Left ventricle myocardium inferior (tissue), 1 donor: Measurements from ENCODE around the gene PLSCR3. TPM values are rescaled to one million over a fixed set of nuclear protein-coding genes. Genes with fewer than 3 reads are reported as not detected.

Experiments used
- DNase-seq: peaks from one replicate; pipeline ENCODE4 v3.0.0-alpha.2; 2020
- H3K27ac ChIP-seq: fragments of 200-600 bp; replicated peaks from 2 replicates; pipeline ENCODE4 v1.8.0; 2021
- H3K27me3 ChIP-seq: fragments of 200-600 bp; 2 replicates; pipeline ENCODE4 v1.8.0; 2021; ENCODE audit warnings: low read depth
- H3K36me3 ChIP-seq: fragments of 200-600 bp; 2 replicates; pipeline ENCODE4 v1.8.0; 2021
- H3K4me1 ChIP-seq: fragments of 200-600 bp; 2 replicates; pipeline ENCODE4 v1.8.0; 2021
- H3K4me3 ChIP-seq: fragments of 200-600 bp; 2 replicates; pipeline ENCODE4 v1.8.0; 2021; ENCODE audit warnings: mild to moderate bottlenecking, moderate library complexity
- H3K9me3 ChIP-seq: fragments of 200-600 bp; replicated peaks from 2 replicates; pipeline ENCODE4 v1.8.0; 2021
- CTCF ChIP-seq: fragments of 200-600 bp; IDR thresholded peaks from 2 replicates; pipeline ENCODE4 v1.8.0; 2021; ENCODE audit warnings: antibody characterized with exemption, mild to moderate bottlenecking, borderline replicate concordance
- intact Hi-C: fragments of 100-400 bp; cut with micrococcal nuclease; formaldehyde crosslinking; loops from one replicate; pipeline ENCODE4 v1.11.0; 2022
- total RNA-seq: library from RNA; stranded (reverse); fragmentation: NEBNext Ultra II Directional; extraction: Animal tissue kit (Norgen Biotek cat#: 25700); gene quantifications from one replicate; pipeline ENCODE4 v1.2.1, GENCODE V29; 2021
- donor health status: DM: no; HTN: yes; CAD: no; lungs with severe emphysema.

PLSCR3 gene
- total RNA-seq, 1 donor from 2014 or later: 20.1 TPM

- TF ChIP-seq CTCF: no peak
- no peak for DNase-seq
- H3K4me1 ChIP-seq: no peaks in the 10 kb centered on the region
- no peak overlapping the region for H3K27ac ChIP-seq
- no peaks in the 10 kb centered on the region for H3K9me3 ChIP-seq
- intact Hi-C loops: no loop called here
- H3K27me3 ChIP-seq: no peaks in the 10 kb centered on the region
- H3K4me3 ChIP-seq: no peak overlapping the region
- no peaks in the 10 kb centered on the region for H3K36me3 ChIP-seq
These were observed 22.8 kb upstream of the PLSCR3 start for GRCh38 chr17:7417056-7417655.

- no peak for DNase-seq
- TF ChIP-seq CTCF: no peak
- no peak overlapping the region for H3K27ac ChIP-seq
These were observed 22.0 kb upstream of the PLSCR3 start for GRCh38 chr17:7416323-7416722.

GRCh38 chr17:7415784-7416183 lies 21.5 kb upstream of the PLSCR3 start:
- intact Hi-C loops: no loop called here
- Histone ChIP-seq H3K4me1 (no peaks in the 10 kb centered on the region), H3K9me3 (no peaks in the 10 kb centered on the region), H3K4me3 (no peak overlapping the region), H3K27me3 (no peaks in the 10 kb centered on the region), H3K27ac (no peak overlapping the region), H3K36me3 (no peaks in the 10 kb centered on the region)
- TF ChIP-seq CTCF: no peak
- DNase-seq: no peak

More at GRCh38 chr17:7416323-7416722, 22.0 kb upstream of the PLSCR3 start:
- intact Hi-C loops: no loop called here
- Histone ChIP-seq H3K9me3 (no peaks in the 10 kb centered on the region), H3K27me3 (no peaks in the 10 kb centered on the region), H3K4me1 (no peaks in the 10 kb centered on the region), H3K4me3 (no peak overlapping the region), H3K36me3 (no peaks in the 10 kb centered on the region)

GRCh38 chr17:7414837-7415236 lies 20.5 kb upstream of the PLSCR3 start:
- Histone ChIP-seq H3K36me3 (no peaks in the 10 kb centered on the region), H3K27me3 (no peaks in the 10 kb centered on the region), H3K27ac (no peak overlapping the region), H3K9me3 (no peaks in the 10 kb centered on the region), H3K4me1 (no peaks in the 10 kb centered on the region), H3K4me3 (no peak overlapping the region)
- TF ChIP-seq CTCF: no peak
- intact Hi-C loops: no loop called here
- DNase-seq: no peak

- TF ChIP-seq CTCF: no peak
- Histone ChIP-seq H3K27me3 (no peaks in the 10 kb centered on the region), H3K27ac (no peak overlapping the region), H3K36me3 (no peaks in the 10 kb centered on the region), H3K9me3 (no peaks in the 10 kb centered on the region), H3K4me1 (no peaks in the 10 kb centered on the region), H3K4me3 (no peak overlapping the region)
- intact Hi-C loops: no loop called here
- DNase-seq: no peak
These were observed 19.1 kb upstream of the PLSCR3 start for GRCh38 chr17:7413346-7413985.
